Endothelial cell of umbilical vein (primary cell): ENCODE measurements around the gene TMEM87A. TPM values are rescaled to one million over a fixed set of nuclear protein-coding genes. Genes with fewer than 3 reads are reported as not detected.

ENCODE experiments used
- BruUV-seq: library from RNA; stranded (reverse); fragments of 400-500 nt; replicated peaks from 2 replicates; lab custom pipeline; 2021; lab: Mats Ljungman, UMichigan
- CTCF ChIA-PET: fragments of 300-600, 350-600 bp; sonication (Branson Sonifier 250); formaldehyde crosslinking; loops from one replicate; lab custom pipeline; 2021; ENCODE audit warnings: antibody characterized with exemption, inconsistent platforms; lab: Charles Lee
- POLR2A ChIA-PET: fragments of 300-600, 350-600 bp; sonication (Branson Sonifier 250); formaldehyde crosslinking; loops from one replicate; lab custom pipeline; 2021; ENCODE audit warnings: antibody characterized with exemption, inconsistent platforms; lab: Charles Lee
- DNase-seq: peaks from one replicate; pipeline ENCODE4 v3.0.0-alpha.2; 2011; ENCODE audit warnings: low read depth, low spot score
- FAIRE-seq: peaks from 2 replicates; lab custom pipeline; 2011; peaks lifted over from hg19 to GRCh38; lab: Jason Lieb, UNC
- H2AFZ ChIP-seq: 2 replicates; pipeline ENCODE4 v1.6.0; 2012; ENCODE audit warnings: low read depth, low read length, control low read depth, inconsistent platforms
- H3K27ac ChIP-seq: 2 replicates; pipeline ENCODE4 v1.5.1; 2011; ENCODE audit warnings: low read depth, mild to moderate bottlenecking, control low read depth, low read length, moderate library complexity; ENCODE audit not compliant: insufficient read depth
- H3K27me3 ChIP-seq, 2 experiments: 2 replicates each; pipeline versions ENCODE4 v1.6.0 to v1.6.1; 2011; ENCODE audit warnings: low read length in 2 of 2, mixed read lengths in 1 of 2; ENCODE audit not compliant: control insufficient read depth in 2 of 2, insufficient read depth in 2 of 2
- H3K36me3 ChIP-seq, 2 experiments: 2 replicates in 1 of 2; 3 replicates in 1 of 2; pipeline ENCODE4 v1.5.1; 2011; ENCODE audit warnings: low read length in 2 of 2, mild to moderate bottlenecking in 1 of 2, moderate library complexity in 1 of 2; ENCODE audit not compliant: control insufficient read depth in 2 of 2, insufficient read depth in 2 of 2; ENCODE audit errors: extremely low read depth in 1 of 2
- H3K4me1 ChIP-seq: 3 replicates; pipeline ENCODE4 v1.5.1; 2011; ENCODE audit warnings: mild to moderate bottlenecking, low read length; ENCODE audit not compliant: control insufficient read depth, insufficient read depth; ENCODE audit errors: extremely low read depth
- H3K4me2 ChIP-seq: 2 replicates; pipeline ENCODE4 v1.6.1; 2011; ENCODE audit warnings: low read length, control low read depth, mixed read lengths; ENCODE audit not compliant: insufficient read depth
- H3K4me3 ChIP-seq, 3 experiments: fragments of 200-600 bp in 1 of 3; sonication (generic), shearing (Covaris generic) in 1 of 3; replicated peaks in 1 of 3; 2 replicates each; pipeline ENCODE4 v1.5.1; 2011 to 2016; ENCODE audit warnings: control low read depth in 3 of 3, low read length in 3 of 3, mild to moderate bottlenecking in 2 of 3, inconsistent platforms in 1 of 3, low read depth in 1 of 3, moderate library complexity in 1 of 3; ENCODE audit not compliant: insufficient read depth in 1 of 3
- H3K79me2 ChIP-seq: 2 replicates; pipeline ENCODE4 v1.6.0; 2012; ENCODE audit warnings: low read length, inconsistent platforms; ENCODE audit not compliant: control insufficient read depth, insufficient read depth
- H3K9ac ChIP-seq: replicated peaks from 2 replicates; pipeline ENCODE3; 2011; ENCODE audit warnings: low read length, control low read depth; ENCODE audit not compliant: insufficient read depth; ENCODE audit errors: extremely low read depth
- H3K9me1 ChIP-seq: replicated peaks from 3 replicates; pipeline ENCODE4 v1.6.0; 2011; ENCODE audit warnings: mild to moderate bottlenecking, low read length; ENCODE audit not compliant: control insufficient read depth, insufficient read depth; ENCODE audit errors: extremely low read depth
- H3K9me3 ChIP-seq: replicated peaks from 2 replicates; pipeline ENCODE4 v1.5.1; 2012; ENCODE audit warnings: low read length, inconsistent platforms; ENCODE audit not compliant: control insufficient read depth, insufficient read depth
- H4K20me1 ChIP-seq: replicated peaks from 2 replicates; pipeline ENCODE3; 2011; ENCODE audit warnings: mild to moderate bottlenecking, low read length; ENCODE audit not compliant: control insufficient read depth, insufficient read depth; ENCODE audit errors: extremely low read depth
- EZH2 ChIP-seq: IDR thresholded peaks from 2 replicates; pipeline ENCODE4 v1.6.1; 2012; ENCODE audit warnings: borderline replicate concordance, low read depth, mild to moderate bottlenecking, moderate library complexity, low read length, inconsistent platforms; ENCODE audit not compliant: severe bottlenecking
- POLR2A ChIP-seq: IDR thresholded peaks from 2 replicates; pipeline ENCODE4 v1.6.1; 2012; ENCODE audit warnings: low read depth, mild to moderate bottlenecking, control low read depth, low read length
- POLR2AphosphoS5 ChIP-seq: IDR thresholded peaks from 2 replicates; pipeline ENCODE4 v1.6.1; 2012; ENCODE audit warnings: low read depth, mild to moderate bottlenecking, control low read depth, low read length, moderate library complexity; ENCODE audit not compliant: insufficient read depth
- dilution Hi-C: fragments of 300-500 bp; cut with MboI; formaldehyde crosslinking; loops from one replicate; pipeline ENCODE4 v1.15.0; 2019; ENCODE audit warnings: low sequenced_read_pairs; ENCODE audit not compliant: extremely low pct_ligation_motif_present
- intact Hi-C: fragments of 100-400 bp; cut with micrococcal nuclease; formaldehyde crosslinking; loops from one replicate; pipeline ENCODE4 v1.10.0; 2022
- polyA plus RNA-seq, 4 experiments: library from polyadenylated mRNA; depleted of rRNA in 3 of 4; stranded (reverse) in 3 of 4; unstranded in 1 of 4; fragments of >200 nt; gene quantifications; 2 replicates each; pipeline versions ENCODE4 v1.2.1 to v1.2.3, GENCODE V29; 2011 to 2012; ENCODE audit warnings: missing spikeins in 1 of 4
- total RNA-seq: library from RNA; stranded (reverse); gene quantifications from 2 replicates; pipeline ENCODE4 v1.2.3, GENCODE V29; 2021
- TF ChIP-seq, protein P1 (sequence below), 2 donors: IDR thresholded peaks; 1 replicate in 1 of 2; 2 replicates in 1 of 2; pipeline ENCODE4 v1.5.1; 2011; ENCODE audit warnings: low read length in 2 of 2, mild to moderate bottlenecking in 2 of 2, moderate library complexity in 2 of 2, control low read depth in 1 of 2, inconsistent platforms in 1 of 2, low read depth in 1 of 2; ENCODE audit not compliant: insufficient read depth in 1 of 2; ENCODE audit errors: extremely low read depth in 1 of 2
- TF ChIP-seq, protein P2 (sequence below): IDR thresholded peaks from 2 replicates; pipeline ENCODE4 v1.6.1; 2011; ENCODE audit not compliant: insufficient read depth, insufficient read length

The TMEM87A gene
- total and polyA plus RNA-seq, 2 donors (not counting 3 experiments of a cell fraction or from before 2014, with no cell fraction given), result 22.3 to 41.1 TPM

DNA sequence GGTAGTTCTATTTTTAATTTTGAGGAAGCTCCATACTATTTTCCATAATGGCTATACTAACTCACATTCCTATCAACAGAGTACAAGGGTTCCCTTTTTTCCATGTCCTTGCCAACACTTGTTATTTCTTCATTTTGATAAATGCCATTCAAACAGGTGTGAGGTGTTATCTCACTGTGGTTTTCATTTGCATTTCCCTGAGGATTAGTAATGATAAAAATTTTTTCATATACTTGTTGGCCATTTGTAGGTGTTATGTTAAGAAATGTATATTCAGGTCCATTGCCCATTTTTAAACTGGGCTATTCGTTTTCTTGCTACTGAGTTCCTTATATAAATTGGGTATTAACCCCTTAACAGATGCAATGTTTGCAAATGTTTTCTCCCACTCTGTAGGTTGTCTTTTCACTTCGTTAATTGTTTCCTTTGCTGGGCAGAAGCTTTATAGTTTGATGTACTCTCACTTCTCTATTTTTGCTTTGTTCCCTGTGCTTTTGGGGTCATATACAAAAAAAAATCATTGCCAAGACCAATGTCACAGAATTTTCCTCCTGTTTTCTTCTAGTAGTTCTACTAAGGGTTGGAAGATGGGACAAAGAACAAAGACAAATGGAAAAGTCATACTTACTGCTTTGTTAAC is 54.2 kb downstream of the TMEM87A start:
- DNase-seq (no peak), FAIRE-seq (no peak)
- H3K4me2 ChIP-seq, result no peak overlapping the region
- no peaks in the 10 kb centered on the region for H3K9me3 ChIP-seq
- no peak overlapping the region for H3K27ac ChIP-seq
- no peaks in the 10 kb centered on the region for H3K4me1 ChIP-seq
- H3K9me1 ChIP-seq, result no peaks in the 10 kb centered on the region
- TF ChIP-seq, protein P1, sequence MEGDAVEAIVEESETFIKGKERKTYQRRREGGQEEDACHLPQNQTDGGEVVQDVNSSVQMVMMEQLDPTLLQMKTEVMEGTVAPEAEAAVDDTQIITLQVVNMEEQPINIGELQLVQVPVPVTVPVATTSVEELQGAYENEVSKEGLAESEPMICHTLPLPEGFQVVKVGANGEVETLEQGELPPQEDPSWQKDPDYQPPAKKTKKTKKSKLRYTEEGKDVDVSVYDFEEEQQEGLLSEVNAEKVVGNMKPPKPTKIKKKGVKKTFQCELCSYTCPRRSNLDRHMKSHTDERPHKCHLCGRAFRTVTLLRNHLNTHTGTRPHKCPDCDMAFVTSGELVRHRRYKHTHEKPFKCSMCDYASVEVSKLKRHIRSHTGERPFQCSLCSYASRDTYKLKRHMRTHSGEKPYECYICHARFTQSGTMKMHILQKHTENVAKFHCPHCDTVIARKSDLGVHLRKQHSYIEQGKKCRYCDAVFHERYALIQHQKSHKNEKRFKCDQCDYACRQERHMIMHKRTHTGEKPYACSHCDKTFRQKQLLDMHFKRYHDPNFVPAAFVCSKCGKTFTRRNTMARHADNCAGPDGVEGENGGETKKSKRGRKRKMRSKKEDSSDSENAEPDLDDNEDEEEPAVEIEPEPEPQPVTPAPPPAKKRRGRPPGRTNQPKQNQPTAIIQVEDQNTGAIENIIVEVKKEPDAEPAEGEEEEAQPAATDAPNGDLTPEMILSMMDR (IDR thresholded peaks at IDR 0.05; ENCODE audit: extremely low read depth in 1 of 2, insufficient read depth in 1 of 2, low read depth in 1 of 2, low read length in 2 of 2), result no peak
- TF ChIP-seq POLR2AphosphoS5, result no peak
- TF ChIP-seq, protein P2, sequence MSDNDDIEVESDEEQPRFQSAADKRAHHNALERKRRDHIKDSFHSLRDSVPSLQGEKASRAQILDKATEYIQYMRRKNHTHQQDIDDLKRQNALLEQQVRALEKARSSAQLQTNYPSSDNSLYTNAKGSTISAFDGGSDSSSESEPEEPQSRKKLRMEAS, result no peak
- TF ChIP-seq EZH2, result no peak
- no peak for TF ChIP-seq POLR2A
- no TSS peak for BruUV-seq
- H3K4me3 ChIP-seq, result no peak overlapping the region
- H2AFZ ChIP-seq, result no peak overlapping the region
- intact Hi-C loops, result no loop called here
- H3K27me3 ChIP-seq, result no peaks in the 10 kb centered on the region
- POLR2A ChIA-PET, result no interaction called here
- CTCF ChIA-PET, result interaction anchor here (1.2 to 1.6 kb wide), 2 partner anchors 11 kb away, joined by 3 to 5 read pairs; partner anchors contain the start of gene VPS39
- dilution Hi-C loops, result no loop called here
- H3K79me2 ChIP-seq, result no peaks in the 10 kb centered on the region
- no peaks in the 10 kb centered on the region for H4K20me1 ChIP-seq
- H3K9ac ChIP-seq, result no peak overlapping the region
- peaks cover 3 to 7% of the 10 kb centered on the region in 2 experiments for H3K36me3 ChIP-seq
